ENCODE measurements around the gene NRG3. TPM values are rescaled to one million over a fixed set of nuclear protein-coding genes. Genes with fewer than 3 reads are reported as not detected.

The NRG3 gene
- total and polyA plus RNA-seq, 2 of the 8 experiments (the other 6 are each of a cell fraction or from before 2014, with no cell fraction given), result 4.2 to 5.0 TPM

- Histone ChIP-seq H3K4me2 (ENCODE audit: insufficient read depth in 1 of 2, low read depth in 2 of 2, low read length in 2 of 2) (no peak overlapping the region), H3K9ac (replicated peaks in 1 of 4; ENCODE audit: extremely low read depth in 1 of 4, low read depth in 3 of 4, low read length in 3 of 4) (no peak overlapping the region), H3K9me3 (ENCODE audit: insufficient read depth in 2 of 2, low read depth in 1 of 2, low read length in 1 of 2) (no peaks in the 10 kb centered on the region), H3K27ac (ENCODE audit: low read depth, low read length) (no peak overlapping the region), H4K8ac (ENCODE audit: extremely low read depth, insufficient read depth, low read length) (no peak overlapping the region), H3K18ac (ENCODE audit: extremely low read depth, low read length) (no peak overlapping the region), H4K91ac (replicated peaks; ENCODE audit: insufficient read length, low read length) (no peak overlapping the region), H2BK20ac (ENCODE audit: low read length) (no peak overlapping the region), H4K5ac (ENCODE audit: insufficient read length, low read depth, low read length) (no peak overlapping the region), H4K20me1 (replicated peaks in 1 of 2; ENCODE audit: control insufficient read depth in 1 of 2, insufficient read depth in 2 of 2, low read length in 2 of 2) (no peaks in the 10 kb centered on the region), H2AFZ (ENCODE audit: low read length) (no peak overlapping the region), H3K4me1 (replicated peaks in 1 of 4; ENCODE audit: control insufficient read depth in 3 of 4, insufficient read depth in 4 of 4, low read length in 3 of 4) (no peaks in the 10 kb centered on the region; a peak in 1 of 7 replicates), H2BK12ac (ENCODE audit: low read depth, low read length) (no peak overlapping the region), H3K14ac (ENCODE audit: insufficient read length) (no peak overlapping the region), H3K27me3 (replicated peaks in 1 of 4; ENCODE audit: control insufficient read depth in 3 of 4, extremely low read depth in 1 of 4, insufficient read depth in 3 of 4, low read length in 3 of 4) (no peaks in the 10 kb centered on the region), H2AK5ac (ENCODE audit: low read depth, low read length) (no peak overlapping the region), H3K36me3 (ENCODE audit: control insufficient read depth in 2 of 4, insufficient read depth in 4 of 4, low read length in 3 of 4) (no peaks in the 10 kb centered on the region), H3K4me3 (ENCODE audit: extremely low read depth in 1 of 4, insufficient read depth in 2 of 4, low read depth in 3 of 4, low read length in 4 of 4) (no peak overlapping the region), H3K23ac (ENCODE audit: insufficient read length) (no peak overlapping the region), H2BK120ac (replicated peaks; ENCODE audit: low read depth, low read length) (no peak overlapping the region), H3K23me2 (ENCODE audit: low read depth, low read length) (no peaks in the 10 kb centered on the region), H3K4ac (replicated peaks; ENCODE audit: insufficient read length, low read depth, low read length) (no peak overlapping the region), H3K56ac (replicated peaks; ENCODE audit: insufficient read length, low read depth, low read length) (no peak overlapping the region), H2BK5ac (ENCODE audit: low read depth, low read length) (no peak overlapping the region), H3K79me1 (ENCODE audit: low read depth, low read length) (no peaks in the 10 kb centered on the region), H3K79me2 (ENCODE audit: control insufficient read depth in 1 of 2, insufficient read depth in 2 of 2, low read length in 2 of 2) (no peaks in the 10 kb centered on the region), H2BK15ac (ENCODE audit: low read length) (no peak overlapping the region)
- WGBS, 2 experiments (ENCODE audit: extremely low coverage in 1 of 2, insufficient coverage in 1 of 2, insufficient read length in 1 of 2, insufficient replicate concordance in 2 of 2, low coverage in 1 of 2, low lambda C conversion rate in 2 of 2, missing lambda C conversion rate in 1 of 2), result 92% methylated on average over 1 of the region's 1 CpG; no CpG with 5 or more reads in 1 of the 2 experiments
- FAIRE-seq, result no peak
- DNase-seq (ENCODE audit: low read depth in 1 of 2, low spot score in 2 of 2), result no peak
- POLR2A ChIA-PET (ENCODE audit: partially characterized antibody), result no interaction called here
- CTCF ChIA-PET (ENCODE audit: partially characterized antibody), result interaction anchor here (1.5 to 2.3 kb wide), 3 partner anchors 10 to 52 kb away, joined by 4 to 9 read pairs (median 8); no protein-coding TSS in a partner anchor
- TF ChIP-seq SIRT6 (IDR thresholded peaks at IDR 0.05; ENCODE audit: low read length) (no peak), NANOG (IDR thresholded peaks at IDR 0.05; ENCODE audit: insufficient read depth, low read depth, low read length, poor library complexity, severe bottlenecking) (no peak), YY1 (IDR thresholded peaks at IDR 0.05; ENCODE audit: low read depth, low read length) (no peak)
- TF ChIP-seq, protein P1, sequence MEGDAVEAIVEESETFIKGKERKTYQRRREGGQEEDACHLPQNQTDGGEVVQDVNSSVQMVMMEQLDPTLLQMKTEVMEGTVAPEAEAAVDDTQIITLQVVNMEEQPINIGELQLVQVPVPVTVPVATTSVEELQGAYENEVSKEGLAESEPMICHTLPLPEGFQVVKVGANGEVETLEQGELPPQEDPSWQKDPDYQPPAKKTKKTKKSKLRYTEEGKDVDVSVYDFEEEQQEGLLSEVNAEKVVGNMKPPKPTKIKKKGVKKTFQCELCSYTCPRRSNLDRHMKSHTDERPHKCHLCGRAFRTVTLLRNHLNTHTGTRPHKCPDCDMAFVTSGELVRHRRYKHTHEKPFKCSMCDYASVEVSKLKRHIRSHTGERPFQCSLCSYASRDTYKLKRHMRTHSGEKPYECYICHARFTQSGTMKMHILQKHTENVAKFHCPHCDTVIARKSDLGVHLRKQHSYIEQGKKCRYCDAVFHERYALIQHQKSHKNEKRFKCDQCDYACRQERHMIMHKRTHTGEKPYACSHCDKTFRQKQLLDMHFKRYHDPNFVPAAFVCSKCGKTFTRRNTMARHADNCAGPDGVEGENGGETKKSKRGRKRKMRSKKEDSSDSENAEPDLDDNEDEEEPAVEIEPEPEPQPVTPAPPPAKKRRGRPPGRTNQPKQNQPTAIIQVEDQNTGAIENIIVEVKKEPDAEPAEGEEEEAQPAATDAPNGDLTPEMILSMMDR (IDR thresholded peaks at IDR 0.05; ENCODE audit: control extremely low read depth in 1 of 3, insufficient read depth in 1 of 3, low read depth in 1 of 3, low read length in 3 of 3), result no peak
Measured at GRCh38 chr10:82826132-82826531, 951.1 kb downstream of the NRG3 start.
